PC-9 (cell line): ENCODE results near the gene ARID5B.

ENCODE experiments used
- EZH2 ChIP-seq: fragments of 200-600 bp; sonication (generic); IDR thresholded peaks from 2 replicates; pipeline ENCODE4 v1.8.0; 2017; ENCODE audit warnings: antibody characterized with exemption, low read depth
- TF ChIP-seq, protein P1 (sequence below): fragments of 200-600 bp; sonication (generic); conservative IDR thresholded peaks from 2 replicates; pipeline ENCODE4 v1.6.1; 2017; ENCODE audit warnings: mixed run types, antibody characterized with exemption, mild to moderate bottlenecking, moderate library complexity

DNA sequence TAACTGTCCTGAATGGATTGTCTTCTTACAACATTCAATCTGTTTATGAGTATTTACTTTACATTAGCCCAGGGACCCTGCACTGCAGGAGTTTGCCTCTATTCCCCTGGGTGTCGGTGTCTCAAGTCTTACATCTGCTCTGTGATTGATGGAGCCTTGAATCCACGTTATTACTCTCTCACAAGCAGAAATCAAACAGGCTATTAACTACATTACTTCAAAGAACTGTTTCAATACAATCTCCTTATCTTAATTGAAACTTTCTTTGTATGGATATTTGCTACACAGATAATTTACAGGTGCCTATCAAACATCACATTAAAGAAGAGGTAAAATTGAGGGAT lies 3.1 kb upstream of the ARID5B start:
- TF ChIP-seq, protein P1, sequence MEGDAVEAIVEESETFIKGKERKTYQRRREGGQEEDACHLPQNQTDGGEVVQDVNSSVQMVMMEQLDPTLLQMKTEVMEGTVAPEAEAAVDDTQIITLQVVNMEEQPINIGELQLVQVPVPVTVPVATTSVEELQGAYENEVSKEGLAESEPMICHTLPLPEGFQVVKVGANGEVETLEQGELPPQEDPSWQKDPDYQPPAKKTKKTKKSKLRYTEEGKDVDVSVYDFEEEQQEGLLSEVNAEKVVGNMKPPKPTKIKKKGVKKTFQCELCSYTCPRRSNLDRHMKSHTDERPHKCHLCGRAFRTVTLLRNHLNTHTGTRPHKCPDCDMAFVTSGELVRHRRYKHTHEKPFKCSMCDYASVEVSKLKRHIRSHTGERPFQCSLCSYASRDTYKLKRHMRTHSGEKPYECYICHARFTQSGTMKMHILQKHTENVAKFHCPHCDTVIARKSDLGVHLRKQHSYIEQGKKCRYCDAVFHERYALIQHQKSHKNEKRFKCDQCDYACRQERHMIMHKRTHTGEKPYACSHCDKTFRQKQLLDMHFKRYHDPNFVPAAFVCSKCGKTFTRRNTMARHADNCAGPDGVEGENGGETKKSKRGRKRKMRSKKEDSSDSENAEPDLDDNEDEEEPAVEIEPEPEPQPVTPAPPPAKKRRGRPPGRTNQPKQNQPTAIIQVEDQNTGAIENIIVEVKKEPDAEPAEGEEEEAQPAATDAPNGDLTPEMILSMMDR = no peak
- TF ChIP-seq EZH2 = no peak
